B cell (primary cell): ENCODE measurements around the gene CCDC63. TPM values are rescaled to one million over a fixed set of nuclear protein-coding genes. Genes with fewer than 3 reads are reported as not detected.

ENCODE experiments used
- ATAC-seq: fragments of 200-7000 bp; cut with Tn5 transposase; one replicate; pipeline ENCODE4 v1.10.0; 2021; ENCODE audit warnings: low read depth, mild to moderate bottlenecking, moderate number of reproducible peaks, moderate library complexity
- CTCF ChIA-PET: fragments of 350-600 bp; sonication (Branson Sonifier 250); formaldehyde crosslinking; loops from one replicate; lab custom pipeline; 2021; ENCODE audit warnings: antibody characterized with exemption, inconsistent platforms; lab: Charles Lee
- POLR2A ChIA-PET: fragments of 350-600 bp; sonication (Branson Sonifier 250); formaldehyde crosslinking; loops from one replicate; lab custom pipeline; 2021; ENCODE audit warnings: antibody characterized with exemption; lab: Charles Lee
- DNase-seq: peaks from one replicate; pipeline ENCODE4 v3.0.0; 2013
- H2AFZ ChIP-seq: 2 replicates; pipeline ENCODE4 v1.6.1; 2012; ENCODE audit warnings: mild to moderate bottlenecking, low read depth, low read length; ENCODE audit not compliant: insufficient read depth, poor library complexity, severe bottlenecking
- H3K27ac ChIP-seq, 2 donors: 1 replicate in 1 of 2; 2 replicates in 1 of 2; pipeline ENCODE4 v1.5.1; 2012 to 2013; ENCODE audit warnings: low read length in 2 of 2, mild to moderate bottlenecking in 2 of 2, moderate library complexity in 1 of 2
- H3K27me3 ChIP-seq, 4 experiments: fragments of 200-600 bp in 1 of 4; sonication (generic) in 1 of 4; replicated peaks in 1 of 4; 1 replicate in 2 of 4; 2 replicates in 2 of 4; pipeline versions ENCODE4 v1.6.1 to v1.7.0; 2013 to 2016; ENCODE audit warnings: low read length in 3 of 4, mild to moderate bottlenecking in 2 of 4, mixed read lengths in 1 of 4, moderate library complexity in 1 of 4; ENCODE audit not compliant: insufficient read depth in 4 of 4, control insufficient read depth in 3 of 4; ENCODE audit errors: control extremely low read depth in 1 of 4
- H3K36me3 ChIP-seq, 2 experiments: replicated peaks in 1 of 2; 1 replicate in 1 of 2; 2 replicates in 1 of 2; pipeline versions ENCODE4 v1.6.1 to v1.7.1; 2013; ENCODE audit warnings: low read length in 1 of 2; ENCODE audit not compliant: insufficient read depth in 2 of 2, control insufficient read depth in 1 of 2; ENCODE audit errors: control extremely low read depth in 1 of 2, extremely low read depth in 1 of 2
- H3K4me1 ChIP-seq, 2 donors: fragments of 200-600 bp in 1 of 2; sonication (generic) in 1 of 2; 1 replicate in 1 of 2; 2 replicates in 1 of 2; pipeline versions ENCODE4 v1.5.1 to v1.6.1; 2013 to 2017; ENCODE audit warnings: low read length in 2 of 2; ENCODE audit not compliant: control insufficient read depth in 2 of 2, insufficient read depth in 2 of 2
- H3K4me2 ChIP-seq: replicated peaks from 2 replicates; pipeline ENCODE3; 2012; ENCODE audit warnings: mild to moderate bottlenecking, low read depth, low read length; ENCODE audit not compliant: poor library complexity, severe bottlenecking
- H3K4me3 ChIP-seq, 5 experiments: fragments of 200-600 bp in 1 of 5; sonication (generic) in 1 of 5; 1 replicate in 3 of 5; 2 replicates in 2 of 5; pipeline versions ENCODE4 v1.5.1 to v1.7.0; 2011 to 2016; ENCODE audit warnings: low read length in 4 of 5, mild to moderate bottlenecking in 4 of 5, low read depth in 2 of 5, control low read depth in 1 of 5, moderate library complexity in 1 of 5; ENCODE audit not compliant: insufficient read depth in 1 of 5; ENCODE audit errors: control extremely low read depth in 1 of 5, extremely low read depth in 1 of 5
- H3K79me2 ChIP-seq: fragments of 200-600 bp; sonication (generic); one replicate; pipeline ENCODE4 v1.6.0; 2016; ENCODE audit warnings: low read length; ENCODE audit not compliant: control insufficient read depth, insufficient read depth
- H3K9ac ChIP-seq: fragments of 200-600 bp; sonication (generic); 2 replicates; pipeline ENCODE4 v1.6.1; 2017; ENCODE audit warnings: mild to moderate bottlenecking, low read length, moderate library complexity
- H3K9me3 ChIP-seq, 3 donors: one replicate each; pipeline versions ENCODE4 v1.6.1 to v1.7.1; 2013; ENCODE audit warnings: low read length in 2 of 3; ENCODE audit not compliant: control insufficient read depth in 2 of 3, insufficient read depth in 1 of 3; ENCODE audit errors: control extremely low read depth in 1 of 3
- H4K20me1 ChIP-seq: 2 replicates; pipeline ENCODE4 v1.6.0; 2012; ENCODE audit warnings: mild to moderate bottlenecking, low read length; ENCODE audit not compliant: insufficient read depth, control insufficient read depth, poor library complexity, severe bottlenecking
- H3K27ac Mint-ChIP-seq: one replicate; pipeline ENCODE4 v1.8.0; 2021; ENCODE audit warnings: mixed read lengths
- H3K27me3 Mint-ChIP-seq: one replicate; pipeline ENCODE4 v1.8.0; 2021; ENCODE audit warnings: mixed read lengths
- H3K4me1 Mint-ChIP-seq: one replicate; pipeline ENCODE4 v1.8.0; 2021; ENCODE audit warnings: mixed read lengths
- H3K4me3 Mint-ChIP-seq: one replicate; pipeline ENCODE4 v1.8.0; 2021; ENCODE audit warnings: mixed read lengths
- H3K9me3 Mint-ChIP-seq: one replicate; pipeline ENCODE4 v1.8.0; 2022; ENCODE audit warnings: mixed read lengths; ENCODE audit not compliant: insufficient read depth
- EZH2 ChIP-seq: IDR thresholded peaks from 2 replicates; pipeline ENCODE4 v1.6.1; 2012; ENCODE audit warnings: borderline replicate concordance, low read depth, mild to moderate bottlenecking, moderate library complexity, low read length; ENCODE audit not compliant: insufficient read depth, poor library complexity, severe bottlenecking
- WGBS: methylation state at CpG from one replicate; pipeline ENCODE4 v1.1.5; 2013; ENCODE audit warnings: missing lambda C conversion rate; ENCODE audit not compliant: insufficient coverage; 5-methylcytosine and 5-hydroxymethylcytosine counted together
- intact Hi-C: fragments of 100-400 bp; cut with micrococcal nuclease; formaldehyde crosslinking; loops from one replicate; pipeline ENCODE4 v1.10.0; 2022
- polyA plus RNA-seq: library from polyadenylated mRNA; depleted of rRNA; stranded (reverse); fragments of >200 nt; gene quantifications from 2 replicates; pipeline ENCODE4 v1.2.3, GENCODE V29; 2012
- total RNA-seq, 2 donors: library from RNA; stranded (reverse); fragments of 120-200 nt in 1 of 2; gene quantifications; 1 replicate in 1 of 2; 2 replicates in 1 of 2; pipeline versions ENCODE4 v1.2.3 to v1.2.4, GENCODE V29; 2013 to 2022
- TF ChIP-seq, protein P1 (sequence below): fragments of 200-600 bp; IDR thresholded peaks from one replicate; pipeline ENCODE4 v1.8.0; 2022; ENCODE audit warnings: antibody characterized with exemption, mild to moderate bottlenecking

The CCDC63 gene
- total and polyA plus RNA-seq, 2 donors (not counting 1 experiment from before 2014, with no cell fraction given): not detected

DNA sequence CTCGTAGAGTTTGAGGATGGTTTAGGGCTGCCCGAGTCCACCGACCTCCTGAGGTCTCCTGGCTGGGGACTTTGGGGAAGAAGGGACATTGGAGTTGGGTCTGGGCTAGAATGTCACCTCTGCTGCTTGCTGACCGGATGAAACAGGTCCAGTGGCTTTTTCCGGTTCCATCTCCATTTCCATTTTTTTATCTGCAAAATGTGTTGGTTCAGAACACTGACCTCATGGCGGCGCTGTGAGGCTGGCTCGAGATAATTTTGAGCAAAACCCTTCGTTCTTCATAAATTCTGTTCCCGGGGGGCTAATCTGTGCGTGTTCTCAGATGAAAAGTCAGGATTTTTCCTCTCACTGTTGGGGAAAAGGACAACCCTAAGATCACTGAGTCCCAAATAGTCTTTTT lies 85.3 kb downstream of the CCDC63 start:
- no peak for TF ChIP-seq EZH2
- TF ChIP-seq, protein P1, sequence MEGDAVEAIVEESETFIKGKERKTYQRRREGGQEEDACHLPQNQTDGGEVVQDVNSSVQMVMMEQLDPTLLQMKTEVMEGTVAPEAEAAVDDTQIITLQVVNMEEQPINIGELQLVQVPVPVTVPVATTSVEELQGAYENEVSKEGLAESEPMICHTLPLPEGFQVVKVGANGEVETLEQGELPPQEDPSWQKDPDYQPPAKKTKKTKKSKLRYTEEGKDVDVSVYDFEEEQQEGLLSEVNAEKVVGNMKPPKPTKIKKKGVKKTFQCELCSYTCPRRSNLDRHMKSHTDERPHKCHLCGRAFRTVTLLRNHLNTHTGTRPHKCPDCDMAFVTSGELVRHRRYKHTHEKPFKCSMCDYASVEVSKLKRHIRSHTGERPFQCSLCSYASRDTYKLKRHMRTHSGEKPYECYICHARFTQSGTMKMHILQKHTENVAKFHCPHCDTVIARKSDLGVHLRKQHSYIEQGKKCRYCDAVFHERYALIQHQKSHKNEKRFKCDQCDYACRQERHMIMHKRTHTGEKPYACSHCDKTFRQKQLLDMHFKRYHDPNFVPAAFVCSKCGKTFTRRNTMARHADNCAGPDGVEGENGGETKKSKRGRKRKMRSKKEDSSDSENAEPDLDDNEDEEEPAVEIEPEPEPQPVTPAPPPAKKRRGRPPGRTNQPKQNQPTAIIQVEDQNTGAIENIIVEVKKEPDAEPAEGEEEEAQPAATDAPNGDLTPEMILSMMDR: no peak
- H3K4me3 ChIP-seq: no peak overlapping the region
- ChIA-PET CTCF (interaction anchor here (1.0 kb wide), 1 partner anchor 36 kb away, joined by 3 read pairs; no protein-coding TSS in a partner anchor), POLR2A (no interaction called here)
- no peaks in the 10 kb centered on the region for H3K9me3 ChIP-seq
- peaks cover 0 to 11% (median 0%) of the 10 kb centered on the region in 4 experiments for H3K27me3 ChIP-seq
- Mint-ChIP-seq H3K27me3 (peaks cover 16% of the 10 kb centered on the region), H3K4me3 (no peak overlapping the region), H3K4me1 (peaks cover 2% of the 10 kb centered on the region), H3K9me3 (no peaks in the 10 kb centered on the region), H3K27ac (no peak overlapping the region)
- H3K9ac ChIP-seq: no peak overlapping the region
- H3K27ac ChIP-seq: no peak overlapping the region
- 50% methylated on average over 10 of the region's 11 CpGs for WGBS
- H3K36me3 ChIP-seq: no peaks in the 10 kb centered on the region
- no peak overlapping the region for H3K4me2 ChIP-seq
- H4K20me1 ChIP-seq: no peaks in the 10 kb centered on the region
- intact Hi-C loops: no loop called here
- H2AFZ ChIP-seq: no peak overlapping the region
- DNase-seq (no peak), ATAC-seq (no peak)
- no peaks in the 10 kb centered on the region for H3K79me2 ChIP-seq
- H3K4me1 ChIP-seq: peaks cover under 1 to 3% of the 10 kb centered on the region in 2 donors

DNA sequence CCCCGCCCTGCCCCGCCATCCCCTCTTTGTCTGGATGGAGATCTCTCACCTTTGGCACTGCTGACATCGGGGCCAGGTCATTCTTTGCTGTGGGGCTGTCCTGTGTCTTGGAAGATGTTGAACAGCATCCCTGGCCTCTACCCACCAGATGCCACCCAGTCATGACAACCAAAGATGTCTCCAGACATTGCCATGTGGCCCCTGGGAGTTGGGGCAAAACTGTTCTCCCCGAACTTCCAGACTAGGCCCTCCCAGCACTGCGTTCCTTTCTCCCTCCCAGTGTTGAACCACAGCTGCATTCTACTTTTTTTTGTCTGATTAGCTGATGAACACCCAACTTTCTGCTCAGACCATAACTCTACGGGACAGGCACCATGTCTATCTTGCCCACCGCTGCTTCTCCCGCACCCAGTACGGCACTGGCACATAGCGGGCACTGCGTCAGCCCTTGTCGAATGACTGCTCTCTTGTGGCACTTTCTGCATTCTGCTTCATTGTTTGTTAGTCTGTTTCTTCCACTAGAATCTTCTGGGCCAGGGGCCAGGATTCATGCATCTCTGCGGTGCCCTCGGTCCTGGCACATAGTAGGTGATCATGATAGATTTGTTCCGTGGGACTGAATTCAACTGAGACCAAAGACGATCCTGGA lies 86.7 kb downstream of the CCDC63 start:
- H3K4me3 Mint-ChIP-seq: no peak overlapping the region
- TF ChIP-seq, protein P1: no peak
- TF ChIP-seq EZH2: no peak
- DNase-seq (no peak), ATAC-seq (no peak)
- H3K27me3 Mint-ChIP-seq: peaks cover 22% of the 10 kb centered on the region
- POLR2A ChIA-PET: no interaction called here
- no peak overlapping the region for H3K9ac ChIP-seq
- no peak overlapping the region for H3K27ac ChIP-seq
- H3K9me3 Mint-ChIP-seq: no peaks in the 10 kb centered on the region
- intact Hi-C loops: no loop called here
- H3K27ac Mint-ChIP-seq: no peak overlapping the region
- peaks cover 6% of the 10 kb centered on the region for H3K4me1 Mint-ChIP-seq
- H3K9me3 ChIP-seq: no peaks in the 10 kb centered on the region
- H3K4me1 ChIP-seq: peaks cover 3 to 8% of the 10 kb centered on the region in 2 donors
- H3K27me3 ChIP-seq: peaks cover 0 to 18% (median 0%) of the 10 kb centered on the region in 4 experiments
- no peaks in the 10 kb centered on the region for H4K20me1 ChIP-seq
- H3K4me3 ChIP-seq: no peak overlapping the region
- CTCF ChIA-PET: no interaction called here
- 97% methylated on average over 12 of the region's 16 CpGs for WGBS
- no peaks in the 10 kb centered on the region for H3K79me2 ChIP-seq
- H3K36me3 ChIP-seq: no peaks in the 10 kb centered on the region
- H2AFZ ChIP-seq: no peak overlapping the region
- H3K4me2 ChIP-seq: no peak overlapping the region
